ENCODE measurements around the gene MOB3B.

GRCh38 chr9:27372615-27373014, 157.0 kb downstream of the MOB3B start:
- TF ChIP-seq EZH2 (IDR thresholded peaks at IDR 0.05; ENCODE audit: borderline replicate concordance, low read length): no peak
- TF ChIP-seq, protein P1, sequence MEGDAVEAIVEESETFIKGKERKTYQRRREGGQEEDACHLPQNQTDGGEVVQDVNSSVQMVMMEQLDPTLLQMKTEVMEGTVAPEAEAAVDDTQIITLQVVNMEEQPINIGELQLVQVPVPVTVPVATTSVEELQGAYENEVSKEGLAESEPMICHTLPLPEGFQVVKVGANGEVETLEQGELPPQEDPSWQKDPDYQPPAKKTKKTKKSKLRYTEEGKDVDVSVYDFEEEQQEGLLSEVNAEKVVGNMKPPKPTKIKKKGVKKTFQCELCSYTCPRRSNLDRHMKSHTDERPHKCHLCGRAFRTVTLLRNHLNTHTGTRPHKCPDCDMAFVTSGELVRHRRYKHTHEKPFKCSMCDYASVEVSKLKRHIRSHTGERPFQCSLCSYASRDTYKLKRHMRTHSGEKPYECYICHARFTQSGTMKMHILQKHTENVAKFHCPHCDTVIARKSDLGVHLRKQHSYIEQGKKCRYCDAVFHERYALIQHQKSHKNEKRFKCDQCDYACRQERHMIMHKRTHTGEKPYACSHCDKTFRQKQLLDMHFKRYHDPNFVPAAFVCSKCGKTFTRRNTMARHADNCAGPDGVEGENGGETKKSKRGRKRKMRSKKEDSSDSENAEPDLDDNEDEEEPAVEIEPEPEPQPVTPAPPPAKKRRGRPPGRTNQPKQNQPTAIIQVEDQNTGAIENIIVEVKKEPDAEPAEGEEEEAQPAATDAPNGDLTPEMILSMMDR (IDR thresholded peaks at IDR 0.05; ENCODE audit: low read length): no peak
